Endothelial cell (in vitro differentiated cells): Measurements from ENCODE around the gene ADAMTS8. TPM values are rescaled to one million over a fixed set of nuclear protein-coding genes. Genes with fewer than 3 reads are reported as not detected.

Experiments used
- DNase-seq: peaks from one replicate; pipeline ENCODE4 v3.0.0; 2021; ENCODE audit warnings: low spot score
- H3K27ac Mint-ChIP-seq: one replicate; pipeline ENCODE4 v1.8.0; 2021; ENCODE audit warnings: mixed read lengths, inconsistent platforms; ENCODE audit not compliant: unreplicated experiment
- H3K27me3 Mint-ChIP-seq: one replicate; pipeline ENCODE4 v1.8.0; 2021; ENCODE audit warnings: mild to moderate bottlenecking, moderate library complexity, mixed read lengths, inconsistent platforms; ENCODE audit not compliant: unreplicated experiment
- H3K36me3 Mint-ChIP-seq: one replicate; pipeline ENCODE4 v1.8.0; 2021; ENCODE audit warnings: mild to moderate bottlenecking, low read depth, mixed read lengths, inconsistent platforms; ENCODE audit not compliant: unreplicated experiment
- H3K4me1 Mint-ChIP-seq: one replicate; pipeline ENCODE4 v1.8.0; 2021; ENCODE audit warnings: mild to moderate bottlenecking, mixed read lengths, inconsistent platforms; ENCODE audit not compliant: unreplicated experiment
- H3K4me3 Mint-ChIP-seq: one replicate; pipeline ENCODE4 v1.8.0; 2021; ENCODE audit warnings: mild to moderate bottlenecking, mixed read lengths, inconsistent platforms; ENCODE audit not compliant: unreplicated experiment
- H3K9me3 Mint-ChIP-seq: one replicate; pipeline ENCODE4 v1.8.0; 2021; ENCODE audit warnings: mixed read lengths, inconsistent platforms; ENCODE audit not compliant: unreplicated experiment
- total RNA-seq: library from RNA; stranded (reverse); fragmentation: NEBNext Ultra II Directional; extraction: Animal tissue kit (Norgen Biotek cat#: 25700); gene quantifications from one replicate; pipeline ENCODE4 v1.2.1, GENCODE V29; 2021; ENCODE audit not compliant: unreplicated experiment
- TF ChIP-seq, protein P1 (sequence below): fragments of 200-600 bp; sonication (generic); IDR thresholded peaks from one replicate; pipeline ENCODE4 v1.5.0; 2021; ENCODE audit warnings: antibody characterized with exemption; ENCODE audit not compliant: unreplicated experiment

ADAMTS8 gene
- total RNA-seq, 1 donor from 2014 or later = 0.31 TPM

DNA sequence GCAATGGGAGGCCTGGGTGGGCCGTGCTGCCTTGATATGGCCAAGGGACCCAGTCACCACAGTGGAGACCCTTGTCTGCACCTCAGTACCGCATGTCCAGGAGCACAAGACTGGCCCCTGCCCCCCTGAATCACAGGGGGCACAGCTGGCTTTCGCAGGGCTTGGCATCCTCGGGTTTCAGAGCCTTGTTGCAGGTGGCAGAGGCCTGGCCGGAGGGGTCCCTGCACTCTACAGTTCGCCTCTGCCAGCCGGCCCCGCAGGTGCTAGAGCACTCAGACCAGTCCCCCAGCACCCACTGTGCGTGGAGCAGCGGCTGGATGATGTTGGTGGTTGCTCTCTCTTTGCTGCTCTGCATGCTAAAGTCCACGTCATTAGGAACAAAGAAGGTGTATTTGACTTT, 23.0 kb downstream of the ADAMTS8 start:
- H3K9me3 Mint-ChIP-seq = no peaks in the 10 kb centered on the region
- DNase-seq = no peak
- peaks cover 2% of the 10 kb centered on the region for H3K27me3 Mint-ChIP-seq
- H3K4me3 Mint-ChIP-seq = no peak overlapping the region
- TF ChIP-seq, protein P1, sequence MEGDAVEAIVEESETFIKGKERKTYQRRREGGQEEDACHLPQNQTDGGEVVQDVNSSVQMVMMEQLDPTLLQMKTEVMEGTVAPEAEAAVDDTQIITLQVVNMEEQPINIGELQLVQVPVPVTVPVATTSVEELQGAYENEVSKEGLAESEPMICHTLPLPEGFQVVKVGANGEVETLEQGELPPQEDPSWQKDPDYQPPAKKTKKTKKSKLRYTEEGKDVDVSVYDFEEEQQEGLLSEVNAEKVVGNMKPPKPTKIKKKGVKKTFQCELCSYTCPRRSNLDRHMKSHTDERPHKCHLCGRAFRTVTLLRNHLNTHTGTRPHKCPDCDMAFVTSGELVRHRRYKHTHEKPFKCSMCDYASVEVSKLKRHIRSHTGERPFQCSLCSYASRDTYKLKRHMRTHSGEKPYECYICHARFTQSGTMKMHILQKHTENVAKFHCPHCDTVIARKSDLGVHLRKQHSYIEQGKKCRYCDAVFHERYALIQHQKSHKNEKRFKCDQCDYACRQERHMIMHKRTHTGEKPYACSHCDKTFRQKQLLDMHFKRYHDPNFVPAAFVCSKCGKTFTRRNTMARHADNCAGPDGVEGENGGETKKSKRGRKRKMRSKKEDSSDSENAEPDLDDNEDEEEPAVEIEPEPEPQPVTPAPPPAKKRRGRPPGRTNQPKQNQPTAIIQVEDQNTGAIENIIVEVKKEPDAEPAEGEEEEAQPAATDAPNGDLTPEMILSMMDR = no peak
- H3K27ac Mint-ChIP-seq = no peak overlapping the region
- no peaks in the 10 kb centered on the region for H3K36me3 Mint-ChIP-seq
- peaks cover 32% of the 10 kb centered on the region for H3K4me1 Mint-ChIP-seq

- no peak overlapping the region for H3K27ac Mint-ChIP-seq
- no peak overlapping the region for H3K4me3 Mint-ChIP-seq
- H3K36me3 Mint-ChIP-seq = no peaks in the 10 kb centered on the region
- TF ChIP-seq, protein P1 = no peak
- no peak for DNase-seq
- no peaks in the 10 kb centered on the region for H3K9me3 Mint-ChIP-seq
- H3K27me3 Mint-ChIP-seq = peaks cover 7% of the 10 kb centered on the region
- H3K4me1 Mint-ChIP-seq = peaks cover 38% of the 10 kb centered on the region
Observed at GRCh38 chr11:130404727-130405126, 23.7 kb downstream of the ADAMTS8 start.

- Mint-ChIP-seq H3K4me3 (no peak overlapping the region), H3K36me3 (no peaks in the 10 kb centered on the region), H3K27ac (no peak overlapping the region), H3K4me1 (peaks cover 38% of the 10 kb centered on the region), H3K9me3 (no peaks in the 10 kb centered on the region), H3K27me3 (peaks cover 7% of the 10 kb centered on the region)
- TF ChIP-seq, protein P1 = no peak
- DNase-seq = no peak
Observed at GRCh38 chr11:130403967-130404366, 24.4 kb downstream of the ADAMTS8 start.

DNA sequence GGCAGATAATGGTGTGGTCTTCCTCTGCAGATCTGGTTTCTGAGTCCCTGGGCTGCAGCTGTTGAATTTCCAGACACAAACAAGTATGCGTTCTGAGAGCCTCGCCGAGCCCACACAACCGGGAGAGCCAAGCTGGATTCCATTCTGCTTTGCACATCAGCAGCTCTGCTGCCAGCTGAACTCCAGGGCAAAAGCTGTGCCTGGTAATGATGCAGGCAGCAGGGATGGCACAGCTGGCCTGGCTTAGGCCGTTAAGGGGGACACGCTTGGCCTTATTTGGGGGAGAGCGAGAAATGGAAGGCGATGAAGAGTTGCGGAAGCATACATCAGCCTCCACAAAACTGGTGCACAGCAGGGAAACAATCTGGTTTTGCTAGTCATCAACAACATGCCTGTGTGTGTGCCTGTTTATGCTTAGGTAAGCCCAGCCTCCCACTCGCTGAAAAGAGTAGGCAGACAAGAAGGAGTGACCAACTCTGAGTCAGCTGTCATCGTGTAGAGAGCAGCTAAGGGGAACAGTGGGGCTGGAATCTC, 25.1 kb downstream of the ADAMTS8 start:
- Mint-ChIP-seq H3K4me1 (peaks cover 38% of the 10 kb centered on the region), H3K36me3 (no peaks in the 10 kb centered on the region), H3K4me3 (no peak overlapping the region), H3K27me3 (peaks cover 7% of the 10 kb centered on the region), H3K27ac (no peak overlapping the region), H3K9me3 (no peaks in the 10 kb centered on the region)
- TF ChIP-seq, protein P1 = no peak
- no peak for DNase-seq

- Mint-ChIP-seq H3K9me3 (no peaks in the 10 kb centered on the region), H3K27me3 (peaks cover 7% of the 10 kb centered on the region), H3K27ac (no peak overlapping the region), H3K36me3 (no peaks in the 10 kb centered on the region), H3K4me3 (no peak overlapping the region), H3K4me1 (peaks cover 38% of the 10 kb centered on the region)
- TF ChIP-seq, protein P1 = no peak
- no peak for DNase-seq
Observed at GRCh38 chr11:130402570-130402969, 25.8 kb downstream of the ADAMTS8 start.
